Vagina (tissue), 2 donors: ENCODE data around the gene C1D. TPM values are rescaled to one million over a fixed set of nuclear protein-coding genes. Genes with fewer than 3 reads are reported as not detected.
"Not testable (repeated sequence)": the region's sequence is repeated elsewhere in the genome, so short reads cannot be mapped to it uniquely, and the experiment has no call there.

Experiments used
- DNase-seq, 2 donors: peaks; one replicate each; pipeline ENCODE4 v3.0.0-alpha.2; 2017; ENCODE audit errors: extremely low spot score in 2 of 2
- H3K27ac ChIP-seq: fragments of 200-600 bp; sonication (generic); one replicate; pipeline ENCODE4 v1.5.1; 2019
- H3K27me3 ChIP-seq: fragments of 200-600 bp; sonication (generic); one replicate; pipeline ENCODE4 v1.5.1; 2019
- H3K36me3 ChIP-seq, 2 donors: fragments of 200-600 bp; sonication (generic); one replicate each; pipeline ENCODE4 v1.5.1; 2017 to 2019
- H3K4me1 ChIP-seq: fragments of 200-600 bp; sonication (generic); one replicate; pipeline ENCODE4 v1.5.1; 2019
- H3K4me3 ChIP-seq, 2 donors: fragments of 200-600 bp; sonication (generic); 1 replicate in 1 of 2; 2 replicates in 1 of 2; pipeline ENCODE4 v1.5.1; 2016 to 2019
- H3K9me3 ChIP-seq: fragments of 200-600 bp; sonication (generic); one replicate; pipeline ENCODE4 v1.5.1; 2019
- CTCF ChIP-seq, 3 experiments: fragments of 450-650 bp in 2 of 3; fragments of 200-600 bp in 1 of 3; sonication (generic) in 1 of 3; IDR thresholded peaks; one replicate each; pipeline ENCODE4 v1.5.1; 2017 to 2019; ENCODE audit warnings: antibody characterized with exemption in 3 of 3, mild to moderate bottlenecking in 2 of 3, moderate library complexity in 2 of 3
- POLR2A ChIP-seq, 2 donors: fragments of 450-650 bp; IDR thresholded peaks; one replicate each; pipeline ENCODE4 v1.6.1; 2017; ENCODE audit warnings: antibody characterized with exemption in 2 of 2, mild to moderate bottlenecking in 2 of 2, moderate library complexity in 2 of 2
- POLR2AphosphoS5 ChIP-seq, 2 donors: sonication (generic); formaldehyde crosslinking; IDR thresholded peaks; one replicate each; pipeline ENCODE4 v1.9.0; 2017; ENCODE audit warnings: antibody characterized with exemption in 2 of 2, mild to moderate bottlenecking in 2 of 2, low read depth in 1 of 2; ENCODE audit not compliant: insufficient read depth in 1 of 2
- intact Hi-C: fragments of 100-400 bp; cut with DNase I; formaldehyde crosslinking; loops from one replicate; pipeline ENCODE4 v1.15.1; 2023
- total RNA-seq: library from RNA; depleted of rRNA; stranded (reverse); fragments of >200 nt; gene quantifications from one replicate; pipeline ENCODE4 v1.2.3, GENCODE V29; 2016

Gene C1D
- total RNA-seq, 1 donor from 2014 or later, result 21.9 TPM

GRCh38 chr2:68083346-68083745 is 20.5 kb upstream of the C1D start:
- intact Hi-C loops, result no loop called here
- Histone ChIP-seq H3K9me3 (no peaks in the 10 kb centered on the region), H3K4me3 (no peak overlapping the region), H3K27me3 (no peaks in the 10 kb centered on the region), H3K27ac (no peak overlapping the region), H3K36me3 (no peaks in the 10 kb centered on the region), H3K4me1 (no peaks in the 10 kb centered on the region)
- TF ChIP-seq CTCF (IDR thresholded peaks at IDR 0.05), result no peak
- no peak for TF ChIP-seq POLR2A (IDR thresholded peaks at IDR 0.05)
- TF ChIP-seq POLR2AphosphoS5 (IDR thresholded peaks at IDR 0.05; ENCODE audit: insufficient read depth in 1 of 2, low read depth in 1 of 2), result no peak
- no peak for DNase-seq

- no peak for TF ChIP-seq POLR2AphosphoS5 (IDR thresholded peaks at IDR 0.05; ENCODE audit: insufficient read depth in 1 of 2, low read depth in 1 of 2)
- TF ChIP-seq CTCF (IDR thresholded peaks at IDR 0.05), result no peak
- TF ChIP-seq POLR2A (IDR thresholded peaks at IDR 0.05), result no peak
- Histone ChIP-seq H3K27ac (no peak overlapping the region), H3K4me1 (no peaks in the 10 kb centered on the region), H3K4me3 (no peak overlapping the region), H3K36me3 (no peaks in the 10 kb centered on the region), H3K27me3 (no peaks in the 10 kb centered on the region), H3K9me3 (no peaks in the 10 kb centered on the region)
- DNase-seq, result no peak
- intact Hi-C loops, result no loop called here
These were observed 11.2 kb upstream of the C1D start for GRCh38 chr2:68074050-68074449.

GRCh38 chr2:68063797-68064646 is 1.2 kb upstream of the C1D start:
- DNase-seq, H3K27ac ChIP-seq, H3K36me3 ChIP-seq, H3K27me3 ChIP-seq, H3K9me3 ChIP-seq, H3K4me3 ChIP-seq, intact Hi-C loops: not testable (repeated sequence)
- peaks cover 43% of the 10 kb centered on the region for H3K4me1 ChIP-seq

- H3K9me3 ChIP-seq, result no peaks in the 10 kb centered on the region
- no peak for TF ChIP-seq POLR2A (IDR thresholded peaks at IDR 0.05)
- peaks cover 53% of the 10 kb centered on the region for H3K4me1 ChIP-seq
- H3K27me3 ChIP-seq, result no peaks in the 10 kb centered on the region
- intact Hi-C loops, result no loop called here
- H3K4me3 ChIP-seq, result no peak overlapping the region
- no peaks in the 10 kb centered on the region for H3K36me3 ChIP-seq
- H3K27ac ChIP-seq, result no peak overlapping the region
- DNase-seq, result no peak
These were observed 2.2 kb downstream of the C1D start for GRCh38 chr2:68060652-68061051.

GRCh38 chr2:68059784-68060525 is 2.8 kb downstream of the C1D start:
- intact Hi-C loops, result no loop called here
- DNase-seq, result no peak
- TF ChIP-seq POLR2AphosphoS5 (IDR thresholded peaks at IDR 0.05; ENCODE audit: insufficient read depth in 1 of 2, low read depth in 1 of 2) (no peak), CTCF (IDR thresholded peaks at IDR 0.05) (no peak), POLR2A (IDR thresholded peaks at IDR 0.05) (no peak)
- Histone ChIP-seq H3K36me3 (no peaks in the 10 kb centered on the region), H3K27me3 (no peaks in the 10 kb centered on the region), H3K27ac (no peak overlapping the region), H3K4me1 (peaks cover 53% of the 10 kb centered on the region), H3K9me3 (no peaks in the 10 kb centered on the region), H3K4me3 (no peak overlapping the region)
